ENCODE data around the gene FAF1.
"Not testable (repeated sequence)": the region's sequence is repeated elsewhere in the genome, so short reads cannot be mapped to it uniquely, and the experiment has no call there.

FAF1 gene

DNA sequence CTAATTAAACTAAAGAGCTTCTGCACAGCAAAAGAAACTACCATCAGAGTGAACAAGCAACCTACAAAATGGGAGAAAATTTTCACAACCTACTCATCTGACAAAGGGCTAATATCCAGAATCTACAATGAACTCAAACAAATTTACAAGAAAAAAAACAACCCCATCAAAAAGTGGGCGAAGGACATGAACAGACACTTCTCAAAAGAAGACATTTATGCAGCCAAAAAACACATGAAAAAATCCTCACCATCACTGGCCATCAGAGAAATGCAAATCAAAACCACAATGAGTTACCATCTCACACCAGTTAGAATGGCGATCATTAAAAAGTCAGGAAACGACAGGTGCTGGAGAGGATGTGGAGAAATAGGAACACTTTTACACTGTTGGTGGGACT lies 95.2 kb downstream of the FAF1 start:
- not testable (repeated sequence) for H3K4me3 ChIP-seq (ENCODE audit: low read length); H3K27ac ChIP-seq (ENCODE audit: low read depth, low read length); H3K36me3 ChIP-seq (ENCODE audit: insufficient read depth, low read length); H3K9ac ChIP-seq (ENCODE audit: low read depth, low read length); H3K27me3 ChIP-seq (ENCODE audit: insufficient read depth, low read length); H3K4me1 ChIP-seq (ENCODE audit: insufficient read depth, low read length)
- no CpG with 5 or more reads among the region's 3 CpGs for WGBS
- H3K9me3 ChIP-seq (ENCODE audit: insufficient read depth, low read depth, low read length), result peaks cover 11% of the 10 kb centered on the region; the same call in 1 of the 2 replicates

GRCh38 chr1:50861772-50862171 lies 98.3 kb downstream of the FAF1 start:
- Histone ChIP-seq H3K9ac (ENCODE audit: low read depth, low read length) (no peak overlapping the region), H3K27me3 (ENCODE audit: insufficient read depth, low read length) (no peaks in the 10 kb centered on the region), H3K4me1 (ENCODE audit: insufficient read depth, low read length) (no peaks in the 10 kb centered on the region), H3K4me3 (ENCODE audit: low read length) (no peak overlapping the region), H3K27ac (ENCODE audit: low read depth, low read length) (no peak overlapping the region), H3K36me3 (ENCODE audit: insufficient read depth, low read length) (no peaks in the 10 kb centered on the region), H3K9me3 (ENCODE audit: insufficient read depth, low read depth, low read length) (peaks cover 11% of the 10 kb centered on the region; the same call in 1 of the 2 replicates)
- 100% methylated on average over 1 of the region's 1 CpG for WGBS

GRCh38 chr1:50860702-50861101 lies 99.4 kb downstream of the FAF1 start:
- peaks cover 11% of the 10 kb centered on the region; the same call in 1 of the 2 replicates for H3K9me3 ChIP-seq (ENCODE audit: insufficient read depth, low read depth, low read length)
- H3K4me1 ChIP-seq (ENCODE audit: insufficient read depth, low read length), result no peaks in the 10 kb centered on the region
- no peak overlapping the region for H3K27ac ChIP-seq (ENCODE audit: low read depth, low read length)
- no peaks in the 10 kb centered on the region for H3K36me3 ChIP-seq (ENCODE audit: insufficient read depth, low read length)
- H3K27me3 ChIP-seq (ENCODE audit: insufficient read depth, low read length), result no peaks in the 10 kb centered on the region
- no peak overlapping the region for H3K4me3 ChIP-seq (ENCODE audit: low read length)
- H3K9ac ChIP-seq (ENCODE audit: low read depth, low read length), result no peak overlapping the region
- 99% methylated on average over 4 of the region's 4 CpGs for WGBS

GRCh38 chr1:50860256-50860655 lies 99.8 kb downstream of the FAF1 start:
- Histone ChIP-seq H3K27ac (ENCODE audit: low read depth, low read length) (no peak overlapping the region), H3K4me3 (ENCODE audit: low read length) (no peak overlapping the region), H3K9ac (ENCODE audit: low read depth, low read length) (no peak overlapping the region), H3K36me3 (ENCODE audit: insufficient read depth, low read length) (no peaks in the 10 kb centered on the region), H3K9me3 (ENCODE audit: insufficient read depth, low read depth, low read length) (peaks cover 11% of the 10 kb centered on the region; the same call in 1 of the 2 replicates), H3K4me1 (ENCODE audit: insufficient read depth, low read length) (no peaks in the 10 kb centered on the region), H3K27me3 (ENCODE audit: insufficient read depth, low read length) (no peaks in the 10 kb centered on the region)
- WGBS, result 89% methylated on average over 1 of the region's 2 CpGs

DNA sequence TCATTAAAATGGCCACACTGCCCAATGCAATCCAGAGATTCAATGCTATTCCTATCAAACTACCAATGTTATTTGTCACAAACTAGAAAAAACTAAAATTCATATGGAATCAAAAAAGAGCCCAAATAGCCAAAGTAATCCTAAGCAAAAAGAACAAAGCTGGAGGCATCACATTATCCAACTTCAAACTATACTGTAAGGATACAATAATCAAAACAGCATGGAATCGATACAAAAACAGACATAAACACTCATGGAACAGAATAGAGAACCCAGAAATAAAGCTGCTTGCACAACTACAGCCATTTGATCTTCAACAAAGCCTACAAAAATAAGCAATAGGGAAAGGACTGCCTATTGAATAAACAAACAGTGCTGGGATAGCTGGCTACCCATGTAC lies 100.4 kb downstream of the FAF1 start:
- no peaks in the 10 kb centered on the region for H3K36me3 ChIP-seq (ENCODE audit: insufficient read depth, low read length)
- 97% methylated on average over 1 of the region's 1 CpG for WGBS
- H3K4me3 ChIP-seq (ENCODE audit: low read length), result no peak overlapping the region
- no peak overlapping the region for H3K27ac ChIP-seq (ENCODE audit: low read depth, low read length)
- H3K4me1 ChIP-seq (ENCODE audit: insufficient read depth, low read length), result no peaks in the 10 kb centered on the region
- no peak overlapping the region for H3K9ac ChIP-seq (ENCODE audit: low read depth, low read length)
- no peaks in the 10 kb centered on the region for H3K27me3 ChIP-seq (ENCODE audit: insufficient read depth, low read length)
- H3K9me3 ChIP-seq (ENCODE audit: insufficient read depth, low read depth, low read length), result peaks cover 11% of the 10 kb centered on the region; the same call in 1 of the 2 replicates

DNA sequence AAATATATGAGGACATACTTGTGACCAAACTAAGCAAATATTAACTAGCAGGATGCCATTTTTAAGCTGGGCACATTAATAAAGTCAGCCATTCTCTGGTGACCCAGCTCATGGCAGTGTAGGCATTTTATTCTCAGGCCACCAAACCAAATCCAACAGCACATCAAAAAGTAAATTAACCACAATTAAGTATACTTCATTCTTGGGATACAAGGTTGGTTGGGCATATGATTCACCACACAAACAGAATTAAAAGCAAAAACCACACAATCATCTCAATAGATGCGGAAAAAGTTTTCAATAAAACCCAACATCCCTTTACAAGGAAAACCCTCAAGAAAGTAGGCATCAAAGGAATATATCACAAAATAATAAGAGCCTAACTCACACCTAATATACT lies 101.3 kb downstream of the FAF1 start:
- WGBS, result 93% methylated on average over 1 of the region's 1 CpG
- no peak overlapping the region for H3K9ac ChIP-seq (ENCODE audit: low read depth, low read length)
- H3K27ac ChIP-seq (ENCODE audit: low read depth, low read length), result no peak overlapping the region
- no peaks in the 10 kb centered on the region for H3K27me3 ChIP-seq (ENCODE audit: insufficient read depth, low read length)
- H3K9me3 ChIP-seq (ENCODE audit: insufficient read depth, low read depth, low read length), result peaks cover 11% of the 10 kb centered on the region; the same call in 1 of the 2 replicates
- no peaks in the 10 kb centered on the region for H3K4me1 ChIP-seq (ENCODE audit: insufficient read depth, low read length)
- no peaks in the 10 kb centered on the region for H3K36me3 ChIP-seq (ENCODE audit: insufficient read depth, low read length)
- no peak overlapping the region for H3K4me3 ChIP-seq (ENCODE audit: low read length)

DNA sequence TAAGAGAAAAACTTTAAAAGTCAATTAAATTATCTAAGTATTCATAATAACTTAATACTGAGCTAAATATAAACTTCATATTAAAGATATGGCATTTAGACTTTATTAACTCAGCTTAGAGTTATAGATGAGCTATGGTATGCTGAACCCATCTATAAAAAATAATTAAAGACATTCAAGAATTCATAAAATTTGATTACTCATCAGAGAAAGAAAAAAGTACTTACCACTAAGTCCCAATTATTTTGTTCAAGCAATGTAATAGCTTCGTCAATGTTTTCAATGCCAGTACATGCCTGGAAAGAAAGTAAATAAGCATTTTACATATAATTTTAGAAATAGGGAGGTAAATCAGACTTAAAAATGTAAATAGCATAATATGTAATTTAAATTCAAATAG lies 102.4 kb downstream of the FAF1 start:
- Histone ChIP-seq H3K27ac (ENCODE audit: low read depth, low read length) (no peak overlapping the region), H3K9ac (ENCODE audit: low read depth, low read length) (no peak overlapping the region), H3K9me3 (ENCODE audit: insufficient read depth, low read depth, low read length) (peaks cover 11% of the 10 kb centered on the region; the same call in 1 of the 2 replicates), H3K36me3 (ENCODE audit: insufficient read depth, low read length) (no peaks in the 10 kb centered on the region), H3K4me1 (ENCODE audit: insufficient read depth, low read length) (no peaks in the 10 kb centered on the region), H3K4me3 (ENCODE audit: low read length) (no peak overlapping the region), H3K27me3 (ENCODE audit: insufficient read depth, low read length) (no peaks in the 10 kb centered on the region)
- WGBS, result no CpG with 5 or more reads among the region's 1 CpG

DNA sequence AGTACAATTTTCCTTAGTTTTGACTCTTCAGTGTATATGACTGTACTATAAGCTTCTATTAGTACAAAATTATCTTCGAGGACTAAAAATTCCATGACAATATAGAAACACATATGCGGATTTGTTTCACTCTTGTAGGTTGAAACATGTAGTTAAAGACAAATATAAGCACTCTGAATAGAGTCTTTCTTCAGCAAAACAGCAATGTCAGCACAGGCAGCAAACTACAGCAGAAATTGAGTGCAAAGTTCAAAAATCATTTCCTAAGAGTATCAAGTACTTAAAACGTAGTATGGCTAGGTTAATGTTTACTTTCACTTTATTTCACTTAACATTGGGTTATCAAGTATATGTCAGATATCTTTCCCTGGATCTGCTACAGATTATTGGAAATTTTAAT lies 106.7 kb downstream of the FAF1 start:
- Histone ChIP-seq H3K27me3 (ENCODE audit: insufficient read depth, low read length) (no peaks in the 10 kb centered on the region), H3K27ac (ENCODE audit: low read depth, low read length) (no peak overlapping the region), H3K4me3 (ENCODE audit: low read length) (no peak overlapping the region), H3K9me3 (ENCODE audit: insufficient read depth, low read depth, low read length) (no peaks in the 10 kb centered on the region), H3K4me1 (ENCODE audit: insufficient read depth, low read length) (no peaks in the 10 kb centered on the region), H3K36me3 (ENCODE audit: insufficient read depth, low read length) (no peaks in the 10 kb centered on the region), H3K9ac (ENCODE audit: low read depth, low read length) (no peak overlapping the region)
- 83% methylated on average over 1 of the region's 3 CpGs for whole genome bisulfite sequencing

- H3K36me3 ChIP-seq (ENCODE audit: insufficient read depth, low read length), result no peaks in the 10 kb centered on the region
- H3K27me3 ChIP-seq (ENCODE audit: insufficient read depth, low read length), result no peaks in the 10 kb centered on the region
- no peak overlapping the region for H3K4me3 ChIP-seq (ENCODE audit: low read length)
- WGBS, result 100% methylated on average over 1 of the region's 1 CpG
- H3K9ac ChIP-seq (ENCODE audit: low read depth, low read length), result no peak overlapping the region
- H3K9me3 ChIP-seq (ENCODE audit: insufficient read depth, low read depth, low read length), result no peaks in the 10 kb centered on the region
- H3K4me1 ChIP-seq (ENCODE audit: insufficient read depth, low read length), result no peaks in the 10 kb centered on the region
- H3K27ac ChIP-seq (ENCODE audit: low read depth, low read length), result no peak overlapping the region
These were observed 107.2 kb downstream of the FAF1 start for GRCh38 chr1:50852889-50853288.

DNA sequence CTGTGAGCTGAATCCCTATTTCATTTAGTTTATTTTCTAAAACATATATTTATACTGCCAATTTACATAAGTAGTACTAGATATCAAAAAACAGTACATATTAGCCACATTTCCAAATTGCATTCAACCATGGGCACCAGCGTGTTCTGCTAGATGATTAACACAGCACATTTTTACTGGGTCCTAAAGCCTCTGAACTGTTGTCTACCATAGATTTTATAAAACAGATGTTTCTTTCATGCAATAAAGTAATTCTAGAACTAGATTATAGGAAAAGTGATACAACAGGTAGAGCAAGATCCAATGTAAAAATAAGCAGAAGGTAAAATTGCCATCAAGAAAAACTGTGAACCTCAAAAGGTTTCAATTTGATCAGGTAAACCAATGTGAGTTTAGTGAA lies 108.6 kb downstream of the FAF1 start:
- no peak overlapping the region for H3K27ac ChIP-seq (ENCODE audit: low read depth, low read length)
- WGBS, result 86% methylated on average over 1 of the region's 1 CpG
- H3K27me3 ChIP-seq (ENCODE audit: insufficient read depth, low read length), result no peaks in the 10 kb centered on the region
- no peaks in the 10 kb centered on the region for H3K36me3 ChIP-seq (ENCODE audit: insufficient read depth, low read length)
- no peaks in the 10 kb centered on the region for H3K4me1 ChIP-seq (ENCODE audit: insufficient read depth, low read length)
- no peak overlapping the region for H3K9ac ChIP-seq (ENCODE audit: low read depth, low read length)
- H3K4me3 ChIP-seq (ENCODE audit: low read length), result no peak overlapping the region
- H3K9me3 ChIP-seq (ENCODE audit: insufficient read depth, low read depth, low read length), result peaks cover 4% of the 10 kb centered on the region; the same call in 1 of the 2 replicates

DNA sequence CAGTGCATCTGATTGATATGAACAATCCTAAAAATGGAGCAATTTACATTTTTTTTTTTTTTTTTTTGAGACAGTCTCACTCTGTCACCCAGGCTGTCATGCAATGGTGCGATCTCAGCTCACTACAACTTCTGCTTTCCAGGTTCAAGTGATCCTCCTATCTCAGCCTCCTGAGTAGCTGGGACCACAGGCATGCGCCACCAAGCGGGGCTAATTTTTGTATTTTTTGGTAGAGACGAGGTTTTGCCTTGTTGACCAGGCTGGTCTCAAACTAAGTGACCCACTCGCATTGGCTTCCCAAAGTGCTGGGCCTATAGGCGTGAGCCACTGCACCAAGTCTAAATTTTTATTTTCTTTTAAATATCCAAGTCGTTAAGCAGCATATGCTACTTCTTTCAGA lies 109.0 kb downstream of the FAF1 start:
- Histone ChIP-seq H3K9ac (ENCODE audit: low read depth, low read length) (no peak overlapping the region), H3K27me3 (ENCODE audit: insufficient read depth, low read length) (no peaks in the 10 kb centered on the region), H3K4me1 (ENCODE audit: insufficient read depth, low read length) (no peaks in the 10 kb centered on the region), H3K27ac (ENCODE audit: low read depth, low read length) (no peak overlapping the region), H3K4me3 (ENCODE audit: low read length) (no peak overlapping the region), H3K9me3 (ENCODE audit: insufficient read depth, low read depth, low read length) (peaks cover 4% of the 10 kb centered on the region; the same call in 1 of the 2 replicates), H3K36me3 (ENCODE audit: insufficient read depth, low read length) (no peaks in the 10 kb centered on the region)
- WGBS, result 96% methylated on average over 7 of the region's 7 CpGs

GRCh38 chr1:50847303-50847702 lies 112.8 kb downstream of the FAF1 start:
- Histone ChIP-seq H3K4me3 (ENCODE audit: low read length) (no peak overlapping the region), H3K27me3 (ENCODE audit: insufficient read depth, low read length) (no peaks in the 10 kb centered on the region), H3K9ac (ENCODE audit: low read depth, low read length) (no peak overlapping the region), H3K9me3 (ENCODE audit: insufficient read depth, low read depth, low read length) (peaks cover 4% of the 10 kb centered on the region; the same call in 1 of the 2 replicates), H3K4me1 (ENCODE audit: insufficient read depth, low read length) (0 out of 2 replicates have a peak, but pooled peaks cover 1% of the 10 kb centered on the region), H3K36me3 (ENCODE audit: insufficient read depth, low read length) (no peaks in the 10 kb centered on the region), H3K27ac (ENCODE audit: low read depth, low read length) (no peak overlapping the region)
